GM12878 (cell line): Measurements from ENCODE around the gene SPTBN1. TPM values are rescaled to one million over a fixed set of nuclear protein-coding genes. Genes with fewer than 3 reads are reported as not detected.

ENCODE experiments used
- ATAC-seq: fragments of 200-7000 bp; cut with Tn5 transposase; 3 replicates; pipeline ENCODE4 v1.9.1; 2020; ENCODE audit warnings: mild to moderate bottlenecking, moderate library complexity
- BruUV-seq: library from RNA; stranded (reverse); fragments of 400-500 nt; replicated peaks from 2 replicates; lab custom pipeline; 2021; lab: Mats Ljungman, UMichigan
- CTCF ChIA-PET: fragments of 300-600 bp; sonication (Branson Sonifier 250); formaldehyde crosslinking; extraction: SDS; loops from one replicate; lab custom pipeline; 2021; ENCODE audit warnings: inconsistent platforms; lab: Yijun Ruan, JAX
- POLR2A ChIA-PET: fragments of 350-600 bp; formaldehyde crosslinking; extraction: SDS; loops from one replicate; lab custom pipeline; 2021; ENCODE audit warnings: inconsistent platforms; lab: Charles Lee
- RAD21 ChIA-PET: fragments of 300-600 bp; sonication (Branson Sonifier 250); formaldehyde crosslinking; loops from one replicate; lab custom pipeline; 2023; ENCODE audit warnings: antibody characterized with exemption; ENCODE audit not compliant: unreplicated experiment; lab: Charles Lee
- SMC1A ChIA-PET: fragments of 300-600 bp; sonication (Branson Sonifier 250); formaldehyde crosslinking; loops from one replicate; lab custom pipeline; 2023; ENCODE audit not compliant: unreplicated experiment, uncharacterized antibody; lab: Charles Lee
- DNase-seq: peaks from one replicate; pipeline ENCODE4 v3.0.0-alpha.2; 2011; ENCODE audit warnings: low read depth, low spot score
- FAIRE-seq: peaks from 3 replicates; lab custom pipeline; 2011; peaks lifted over from hg19 to GRCh38; lab: Jason Lieb, UNC
- H2AFZ ChIP-seq: 2 replicates; pipeline ENCODE4 v1.6.0; 2011; ENCODE audit warnings: low read depth, low read length, control low read depth; ENCODE audit not compliant: control insufficient read depth
- H3K27ac ChIP-seq: 2 replicates; pipeline ENCODE4 v1.5.1; 2011; ENCODE audit warnings: control low read depth; ENCODE audit not compliant: control insufficient read depth, insufficient read depth
- H3K27me3 ChIP-seq, 2 experiments: replicated peaks in 1 of 2; 2 replicates each; pipeline versions ENCODE4 v1.6.0 to v1.6.1; 2011; ENCODE audit warnings: low read length in 1 of 2; ENCODE audit not compliant: control insufficient read depth in 2 of 2, insufficient read depth in 2 of 2
- H3K36me3 ChIP-seq, 2 experiments: 2 replicates each; pipeline ENCODE4 v1.5.1; 2011; ENCODE audit warnings: low read length in 1 of 2; ENCODE audit not compliant: control insufficient read depth in 2 of 2, insufficient read depth in 2 of 2
- H3K4me1 ChIP-seq: 2 replicates; pipeline ENCODE4 v1.6.1; 2011; ENCODE audit warnings: mild to moderate bottlenecking, low read length, moderate library complexity, mixed read lengths; ENCODE audit not compliant: control insufficient read depth, insufficient read depth
- H3K4me2 ChIP-seq: 2 replicates; pipeline ENCODE4 v1.6.0; 2011; ENCODE audit warnings: control low read depth; ENCODE audit not compliant: control insufficient read depth, insufficient read depth
- H3K4me3 ChIP-seq: fragments of 200-600 bp; sonication (generic); 2 replicates; pipeline ENCODE4 v1.5.1; 2016
- H3K79me2 ChIP-seq: 2 replicates; pipeline ENCODE4 v1.6.0; 2011; ENCODE audit warnings: low read length; ENCODE audit not compliant: control insufficient read depth, insufficient read depth
- H3K9ac ChIP-seq: 2 replicates; pipeline ENCODE4 v1.8.0; 2011; ENCODE audit warnings: low read length, control low read depth, mixed read lengths; ENCODE audit not compliant: control insufficient read depth, insufficient read depth
- H3K9me3 ChIP-seq: replicated peaks from 3 replicates; pipeline ENCODE4 v1.5.1; 2011; ENCODE audit warnings: mild to moderate bottlenecking, low read length; ENCODE audit not compliant: control insufficient read depth, insufficient read depth
- H4K20me1 ChIP-seq: 2 replicates; pipeline ENCODE4 v1.6.0; 2011; ENCODE audit not compliant: control insufficient read depth, insufficient read depth
- DPF2 ChIP-seq: fragments of 450-650 bp; IDR thresholded peaks from 2 replicates; pipeline ENCODE4 v1.6.1; 2017; ENCODE audit warnings: mild to moderate bottlenecking
- FOS ChIP-seq: IDR thresholded peaks from 3 replicates; pipeline ENCODE4 v1.6.1; 2011; ENCODE audit warnings: borderline replicate concordance; ENCODE audit not compliant: insufficient read length; ENCODE audit errors: extremely low read depth
- KAT2A ChIP-seq: conservative IDR thresholded peaks from 2 replicates; pipeline ENCODE4 v1.6.1; 2011; ENCODE audit warnings: low read depth, low read length; ENCODE audit not compliant: control insufficient read depth
- KDM1A ChIP-seq: fragments of 200-600 bp; sonication (generic); IDR thresholded peaks from 2 replicates; pipeline ENCODE4 v1.6.1; 2016; ENCODE audit warnings: borderline replicate concordance
- MEF2A ChIP-seq: IDR thresholded peaks from 2 replicates; pipeline ENCODE4 v1.6.1; 2011; ENCODE audit warnings: low read depth, mild to moderate bottlenecking, low read length, moderate library complexity; ENCODE audit not compliant: insufficient read depth
- POLR2A ChIP-seq: IDR thresholded peaks from 2 replicates; pipeline ENCODE4 v1.6.1; 2011; ENCODE audit warnings: low read depth, mild to moderate bottlenecking, low read length
- SMAD5 ChIP-seq: IDR thresholded peaks from 2 replicates; pipeline ENCODE4 v1.6.1; 2016; ENCODE audit warnings: antibody characterized with exemption, low read depth
- SMC3 ChIP-seq: IDR thresholded peaks from 2 replicates; pipeline ENCODE4 v1.6.1; 2011; ENCODE audit warnings: low read length, improper control_type of control experiment, borderline replicate concordance
- in situ Hi-C: fragments of 300-500 bp; cut with MboI; formaldehyde crosslinking; loops from 9 replicates; pipeline ENCODE4 v1.14.3; 2018; ENCODE audit warnings: mixed read lengths
- intact Hi-C: fragments of 100-400 bp; cut with micrococcal nuclease; formaldehyde crosslinking; loops from one replicate; pipeline ENCODE4 v1.14.2; 2022; ENCODE audit not compliant: unreplicated experiment
- polyA plus RNA-seq, 11 experiments: library from polyadenylated mRNA; depleted of rRNA in 4 of 11; unstranded in 6 of 11; stranded (reverse) in 5 of 11; fragments of >200 nt; fragmentation: Nextera tagmentation in 4 of 11; fragmentation: Illumina TruSeq in 1 of 11; extraction: Ambion mirVana in 4 of 11; extraction: Trizol in 1 of 11; gene quantifications; 1 replicate in 1 of 11; 2 replicates in 10 of 11; pipeline versions ENCODE4 v1.2.1 to v1.2.3, GENCODE V29; 2011 to 2016; ENCODE audit warnings: inconsistent platforms in 2 of 11, missing spikeins in 2 of 11, low read depth in 1 of 11
- total RNA-seq, 4 experiments: library from RNA; depleted of rRNA in 3 of 4; stranded (reverse); fragments of >200 nt in 3 of 4; fragmentation: Illumina TruSeq in 1 of 4; extraction: Trizol in 1 of 4; gene quantifications; 2 replicates each; pipeline versions ENCODE4 v1.2.1 to v1.2.3, GENCODE V29; 2013 to 2021
- TF ChIP-seq, protein P1 (sequence below): fragments of 450-650 bp; formaldehyde crosslinking; IDR thresholded peaks from 2 replicates; pipeline ENCODE4 v1.5.0; 2022; ENCODE audit warnings: mild to moderate bottlenecking, missing genetic modification characterization
- TF ChIP-seq, protein P2 (sequence below): fragments of 450-650 bp; IDR thresholded peaks from 2 replicates; pipeline ENCODE4 v1.6.1; 2016; ENCODE audit warnings: mild to moderate bottlenecking

SPTBN1 gene
- total and polyA plus RNA-seq, 10 of the 15 experiments (the other 5 are each of a cell fraction or from before 2014, with no cell fraction given) = 20.6 to 154 (median 76.7) TPM

DNA sequence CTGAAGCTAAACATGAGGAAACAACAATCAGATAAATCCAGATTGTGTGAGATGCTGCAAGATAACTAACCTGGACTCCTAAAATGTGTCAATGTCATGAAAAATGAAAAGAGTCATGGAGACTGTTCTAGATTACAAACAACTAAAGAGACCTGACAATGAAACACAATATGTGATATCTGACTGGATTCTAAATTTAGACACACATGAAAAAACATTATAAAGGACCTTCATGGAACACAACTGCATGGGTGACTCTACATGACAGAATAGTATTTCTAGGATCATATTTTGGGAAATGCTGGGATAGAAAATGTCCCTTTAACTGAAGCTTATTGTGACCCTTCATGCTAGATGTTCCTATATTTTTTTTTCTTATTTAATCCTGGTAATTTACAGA lies 18.5 kb upstream of the SPTBN1 start:
- BruUV-seq = no TSS peak
- TF ChIP-seq, protein P1, sequence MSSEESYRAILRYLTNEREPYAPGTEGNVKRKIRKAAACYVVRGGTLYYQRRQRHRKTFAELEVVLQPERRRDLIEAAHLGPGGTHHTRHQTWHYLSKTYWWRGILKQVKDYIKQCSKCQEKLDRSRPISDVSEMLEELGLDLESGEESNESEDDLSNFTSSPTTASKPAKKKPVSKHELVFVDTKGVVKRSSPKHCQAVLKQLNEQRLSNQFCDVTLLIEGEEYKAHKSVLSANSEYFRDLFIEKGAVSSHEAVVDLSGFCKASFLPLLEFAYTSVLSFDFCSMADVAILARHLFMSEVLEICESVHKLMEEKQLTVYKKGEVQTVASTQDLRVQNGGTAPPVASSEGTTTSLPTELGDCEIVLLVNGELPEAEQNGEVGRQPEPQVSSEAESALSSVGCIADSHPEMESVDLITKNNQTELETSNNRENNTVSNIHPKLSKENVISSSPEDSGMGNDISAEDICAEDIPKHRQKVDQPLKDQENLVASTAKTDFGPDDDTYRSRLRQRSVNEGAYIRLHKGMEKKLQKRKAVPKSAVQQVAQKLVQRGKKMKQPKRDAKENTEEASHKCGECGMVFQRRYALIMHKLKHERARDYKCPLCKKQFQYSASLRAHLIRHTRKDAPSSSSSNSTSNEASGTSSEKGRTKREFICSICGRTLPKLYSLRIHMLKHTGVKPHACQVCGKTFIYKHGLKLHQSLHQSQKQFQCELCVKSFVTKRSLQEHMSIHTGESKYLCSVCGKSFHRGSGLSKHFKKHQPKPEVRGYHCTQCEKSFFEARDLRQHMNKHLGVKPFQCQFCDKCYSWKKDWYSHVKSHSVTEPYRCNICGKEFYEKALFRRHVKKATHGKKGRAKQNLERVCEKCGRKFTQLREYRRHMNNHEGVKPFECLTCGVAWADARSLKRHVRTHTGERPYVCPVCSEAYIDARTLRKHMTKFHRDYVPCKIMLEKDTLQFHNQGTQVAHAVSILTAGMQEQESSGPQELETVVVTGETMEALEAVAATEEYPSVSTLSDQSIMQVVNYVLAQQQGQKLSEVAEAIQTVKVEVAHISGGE (CRISPR knock-in tag) = no peak
- TF ChIP-seq KDM1A = no peak
- TF ChIP-seq, protein P2, sequence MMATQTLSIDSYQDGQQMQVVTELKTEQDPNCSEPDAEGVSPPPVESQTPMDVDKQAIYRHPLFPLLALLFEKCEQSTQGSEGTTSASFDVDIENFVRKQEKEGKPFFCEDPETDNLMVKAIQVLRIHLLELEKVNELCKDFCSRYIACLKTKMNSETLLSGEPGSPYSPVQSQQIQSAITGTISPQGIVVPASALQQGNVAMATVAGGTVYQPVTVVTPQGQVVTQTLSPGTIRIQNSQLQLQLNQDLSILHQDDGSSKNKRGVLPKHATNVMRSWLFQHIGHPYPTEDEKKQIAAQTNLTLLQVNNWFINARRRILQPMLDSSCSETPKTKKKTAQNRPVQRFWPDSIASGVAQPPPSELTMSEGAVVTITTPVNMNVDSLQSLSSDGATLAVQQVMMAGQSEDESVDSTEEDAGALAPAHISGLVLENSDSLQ = no peak
- TF ChIP-seq MEF2A = no peak
- TF ChIP-seq KAT2A = no peak
- no peak for TF ChIP-seq POLR2A
- TF ChIP-seq DPF2 = no peak
- TF ChIP-seq SMC3 = no peak
- TF ChIP-seq SMAD5 = no peak
- no peak for TF ChIP-seq FOS
- CTCF ChIA-PET = interaction anchor here (0.8 to 1.8 kb wide), 3 partner anchors 13 to 65 kb away, joined by 3 to 5 read pairs (median 3); no protein-coding TSS in a partner anchor

More for the DNA sequence above, 18.5 kb upstream of the SPTBN1 start:
- Histone ChIP-seq H3K4me1 (no peaks in the 10 kb centered on the region), H3K9me3 (no peaks in the 10 kb centered on the region), H3K9ac (no peak overlapping the region), H4K20me1 (no peaks in the 10 kb centered on the region), H3K27me3 (no peaks in the 10 kb centered on the region; a peak in 1 of 4 replicates), H3K27ac (no peak overlapping the region), H3K36me3 (no peaks in the 10 kb centered on the region), H3K79me2 (no peaks in the 10 kb centered on the region), H3K4me3 (no peak overlapping the region), H2AFZ (no peak overlapping the region), H3K4me2 (no peak overlapping the region)
- ChIA-PET SMC1A (interaction anchor here (0.9 kb wide), 1 partner anchor 12 kb away, joined by 3 read pairs; no protein-coding TSS in a partner anchor), POLR2A (no interaction called here), RAD21 (no interaction called here)
- in situ Hi-C loops = no loop called here
- intact Hi-C loops = no loop called here
- DNase-seq (no peak), FAIRE-seq (no peak), ATAC-seq (no peak)
